Measurements from ENCODE around the gene PTBP1.
A peak's percentile ranks its signal among the peaks of the same experiment; 100 is the strongest.

Gene PTBP1

DNA sequence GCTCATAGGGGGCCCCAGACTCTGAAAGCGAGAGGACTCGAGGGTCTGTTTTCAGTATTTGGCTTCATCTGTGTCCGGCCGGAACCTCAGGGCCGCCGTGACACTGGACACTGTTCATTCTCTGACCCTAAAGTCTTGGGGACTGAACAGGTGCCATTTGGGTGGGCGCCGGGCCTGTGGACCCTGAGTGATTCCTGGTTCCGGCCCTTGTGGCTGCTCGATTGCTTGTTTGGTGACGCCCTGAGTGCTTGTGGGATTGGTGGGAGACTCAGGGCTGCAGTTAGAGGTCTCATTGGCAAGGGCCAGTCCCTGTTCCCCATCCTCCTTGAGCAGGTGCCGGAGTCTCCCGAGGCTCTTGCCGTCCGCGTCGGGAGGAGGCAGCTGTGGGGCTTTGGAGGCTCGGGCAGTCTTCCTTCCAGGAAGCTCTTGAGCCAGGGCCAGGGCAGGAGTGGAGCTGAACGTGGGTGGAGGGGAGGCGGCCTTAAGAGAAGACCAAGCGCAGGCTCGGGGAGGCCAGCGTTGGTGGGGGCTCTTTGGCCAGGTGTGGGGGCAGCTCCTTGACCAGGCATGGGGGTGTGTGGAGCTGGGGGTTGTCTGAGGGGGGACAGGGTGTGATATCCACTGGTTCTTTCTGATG, 4.7 kb downstream of the PTBP1 start:
- no peaks in the 10 kb centered on the region for H3K27me3 ChIP-seq (ENCODE audit: control insufficient read depth in 1 of 2, insufficient read depth in 1 of 2, low read length in 2 of 2)
- no peaks in the 10 kb centered on the region for H3K9me3 ChIP-seq (ENCODE audit: control insufficient read depth, low read length)
- peak overlapping the region; percentile 96 for H3K9ac ChIP-seq (ENCODE audit: low read length)
- no peak overlapping the region for H2BK120ac ChIP-seq (ENCODE audit: low read depth, low read length)
- no peak overlapping the region for H3K14ac ChIP-seq (ENCODE audit: low read length in 2 of 2)
- 84% methylated on average over 23 of the region's 23 CpGs for WGBS
- no peak overlapping the region for H2BK15ac ChIP-seq (ENCODE audit: low read depth, poor library complexity, severe bottlenecking)
- H3K4me3 ChIP-seq (ENCODE audit: insufficient read depth in 1 of 2, low read depth in 1 of 2, low read length in 2 of 2): peak overlapping the region in 1 of 2 experiments; percentile 96
- H3K79me1 ChIP-seq (replicated peaks; ENCODE audit: low read length, poor library complexity, severe bottlenecking): no peaks in the 10 kb centered on the region
- no peak overlapping the region for H2BK5ac ChIP-seq (ENCODE audit: low read depth, low read length, poor library complexity, severe bottlenecking)
- H2AFZ ChIP-seq (ENCODE audit: low read depth, low read length): no peak overlapping the region
- no peak overlapping the region for H3K4ac ChIP-seq (ENCODE audit: low read depth in 1 of 2, low read length in 2 of 2)
- H2BK12ac ChIP-seq (ENCODE audit: low read length in 2 of 2): no peak overlapping the region
- H3K4me1 ChIP-seq (ENCODE audit: control insufficient read depth, insufficient read depth, low read depth, low read length): peaks cover 45% of the 10 kb centered on the region
- H4K91ac ChIP-seq (ENCODE audit: low read length): no peak overlapping the region
- H3K27ac ChIP-seq (ENCODE audit: low read length, poor library complexity, severe bottlenecking): no peak overlapping the region
- no peak overlapping the region for H4K8ac ChIP-seq (ENCODE audit: low read length)
- no peak for DNase-seq
- H3K4me2 ChIP-seq (ENCODE audit: low read length, poor library complexity, severe bottlenecking): peak overlapping the region; percentile 62
- H3K23ac ChIP-seq (ENCODE audit: low read length in 2 of 2): no peak overlapping the region
- H3K36me3 ChIP-seq (ENCODE audit: control insufficient read depth in 1 of 2, insufficient read depth in 2 of 2, low read depth in 1 of 2, low read length in 2 of 2): peaks cover 43 to 81% of the 10 kb centered on the region in 2 experiments
- no peak overlapping the region for H3K18ac ChIP-seq (ENCODE audit: low read depth in 1 of 2, low read length in 2 of 2)
- no peak overlapping the region for H2AK5ac ChIP-seq (ENCODE audit: low read length, severe bottlenecking)

DNA sequence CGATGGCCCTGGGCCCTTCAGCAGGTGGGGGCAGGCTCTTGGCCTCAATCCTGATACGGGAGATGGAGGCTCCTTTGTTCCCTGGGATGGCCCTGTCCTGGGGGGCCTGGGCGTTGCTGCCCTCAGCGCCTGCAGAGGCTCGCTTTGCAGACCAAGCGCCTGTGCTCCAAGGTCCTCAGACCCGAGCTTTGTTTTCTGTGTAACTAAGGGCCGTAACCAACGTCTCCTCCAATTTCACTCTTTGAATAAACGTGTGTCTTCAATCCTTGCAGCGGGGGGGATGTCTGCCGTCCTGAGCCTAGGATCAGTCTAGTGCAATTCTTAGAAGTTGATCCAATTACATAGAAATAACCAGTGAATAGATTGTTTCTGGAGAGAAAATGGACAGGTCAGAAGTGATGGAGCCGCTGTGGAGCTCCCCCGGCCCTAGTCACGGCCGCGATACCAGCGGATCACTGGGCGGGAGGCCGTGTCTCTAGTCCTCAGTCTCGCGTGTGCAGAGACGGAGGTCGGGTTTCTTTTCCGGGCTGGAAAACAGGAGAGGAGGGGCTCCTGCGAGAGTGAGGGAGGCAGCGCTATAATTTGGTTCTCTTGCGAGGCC, 5.3 kb downstream of the PTBP1 start:
- Histone ChIP-seq H3K18ac (ENCODE audit: low read depth in 1 of 2, low read length in 2 of 2) (no peak overlapping the region), H3K36me3 (ENCODE audit: control insufficient read depth in 1 of 2, insufficient read depth in 2 of 2, low read depth in 1 of 2, low read length in 2 of 2) (peaks cover 49 to 86% of the 10 kb centered on the region in 2 experiments), H3K23ac (ENCODE audit: low read length in 2 of 2) (no peak overlapping the region), H3K4me2 (ENCODE audit: low read length, poor library complexity, severe bottlenecking) (peak overlapping the region; percentile 10), H3K14ac (ENCODE audit: low read length in 2 of 2) (no peak overlapping the region), H3K27me3 (ENCODE audit: control insufficient read depth in 1 of 2, insufficient read depth in 1 of 2, low read length in 2 of 2) (no peaks in the 10 kb centered on the region), H3K9ac (ENCODE audit: low read length) (peak overlapping the region; percentile 96), H2BK5ac (ENCODE audit: low read depth, low read length, poor library complexity, severe bottlenecking) (no peak overlapping the region), H2BK15ac (ENCODE audit: low read depth, poor library complexity, severe bottlenecking) (no peak overlapping the region), H4K8ac (ENCODE audit: low read length) (no peak overlapping the region), H3K4me1 (ENCODE audit: control insufficient read depth, insufficient read depth, low read depth, low read length) (peaks cover 45% of the 10 kb centered on the region), H3K9me3 (ENCODE audit: control insufficient read depth, low read length) (no peaks in the 10 kb centered on the region), H3K27ac (ENCODE audit: low read length, poor library complexity, severe bottlenecking) (no peak overlapping the region), H2BK12ac (ENCODE audit: low read length in 2 of 2) (no peak overlapping the region), H2AK5ac (ENCODE audit: low read length, severe bottlenecking) (no peak overlapping the region), H3K4ac (ENCODE audit: low read depth in 1 of 2, low read length in 2 of 2) (no peak overlapping the region), H3K4me3 (ENCODE audit: insufficient read depth in 1 of 2, low read depth in 1 of 2, low read length in 2 of 2) (peak overlapping the region in 1 of 2 experiments; percentile 96), H4K91ac (ENCODE audit: low read length) (no peak overlapping the region), H2BK120ac (ENCODE audit: low read depth, low read length) (no peak overlapping the region), H2AFZ (ENCODE audit: low read depth, low read length) (no peak overlapping the region), H3K79me1 (replicated peaks; ENCODE audit: low read length, poor library complexity, severe bottlenecking) (no peaks in the 10 kb centered on the region)
- no peak for DNase-seq
- 93% methylated on average over 28 of the region's 28 CpGs for WGBS

DNA sequence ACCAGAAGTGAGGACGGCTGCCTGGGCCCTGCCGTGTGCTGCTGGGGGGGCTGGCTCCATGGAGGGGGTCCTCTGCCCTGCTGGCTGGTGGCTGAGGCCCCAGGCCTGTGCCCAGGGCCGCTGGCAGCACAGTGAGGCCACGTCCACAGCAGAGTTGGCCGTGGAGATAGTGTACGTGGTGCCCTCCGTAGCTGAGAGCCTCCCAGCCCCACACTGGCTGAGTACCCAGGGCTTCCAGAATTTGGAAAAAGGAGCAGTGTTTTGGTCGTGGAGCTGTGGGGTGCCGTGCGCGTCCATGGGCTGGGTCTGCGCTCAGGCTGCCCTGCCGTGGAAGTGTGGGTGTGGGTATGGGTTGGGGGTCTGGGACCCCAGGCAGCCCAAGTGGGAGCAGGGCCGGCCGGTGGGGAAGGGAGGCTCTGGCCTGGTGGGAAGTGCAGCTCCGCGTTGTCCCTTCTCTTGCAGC, 5.9 kb downstream of the PTBP1 start:
- H3K23ac ChIP-seq (ENCODE audit: low read length in 2 of 2): peak overlapping the region in 1 of 2 experiments; percentile 1
- H3K27me3 ChIP-seq (ENCODE audit: control insufficient read depth in 1 of 2, insufficient read depth in 1 of 2, low read length in 2 of 2): no peaks in the 10 kb centered on the region
- H2BK12ac ChIP-seq (ENCODE audit: low read length in 2 of 2): no peak overlapping the region
- H3K79me1 ChIP-seq (replicated peaks; ENCODE audit: low read length, poor library complexity, severe bottlenecking): no peaks in the 10 kb centered on the region
- peaks cover 54 to 92% of the 10 kb centered on the region in 2 experiments for H3K36me3 ChIP-seq (ENCODE audit: control insufficient read depth in 1 of 2, insufficient read depth in 2 of 2, low read depth in 1 of 2, low read length in 2 of 2)
- no peak overlapping the region for H3K4ac ChIP-seq (ENCODE audit: low read depth in 1 of 2, low read length in 2 of 2)
- H3K4me1 ChIP-seq (ENCODE audit: control insufficient read depth, insufficient read depth, low read depth, low read length): peaks cover 45% of the 10 kb centered on the region
- H3K14ac ChIP-seq (ENCODE audit: low read length in 2 of 2): no peak overlapping the region
- H3K27ac ChIP-seq (ENCODE audit: low read length, poor library complexity, severe bottlenecking): no peak overlapping the region
- H4K91ac ChIP-seq (ENCODE audit: low read length): no peak overlapping the region
- DNase-seq: no peak
- no peak overlapping the region for H4K8ac ChIP-seq (ENCODE audit: low read length)
- no peak overlapping the region for H2BK15ac ChIP-seq (ENCODE audit: low read depth, poor library complexity, severe bottlenecking)
- H3K18ac ChIP-seq (ENCODE audit: low read depth in 1 of 2, low read length in 2 of 2): no peak overlapping the region
- no peak overlapping the region for H2BK5ac ChIP-seq (ENCODE audit: low read depth, low read length, poor library complexity, severe bottlenecking)
- no peak overlapping the region for H2BK120ac ChIP-seq (ENCODE audit: low read depth, low read length)
- H3K9ac ChIP-seq (ENCODE audit: low read length): peak overlapping the region; percentile 96
- no peak overlapping the region for H2AK5ac ChIP-seq (ENCODE audit: low read length, severe bottlenecking)
- H3K9me3 ChIP-seq (ENCODE audit: control insufficient read depth, low read length): no peaks in the 10 kb centered on the region
- H3K4me2 ChIP-seq (ENCODE audit: low read length, poor library complexity, severe bottlenecking): peak overlapping the region; percentile 19
- whole genome bisulfite sequencing: 96% methylated on average over 17 of the region's 17 CpGs
- H3K4me3 ChIP-seq (ENCODE audit: insufficient read depth in 1 of 2, low read depth in 1 of 2, low read length in 2 of 2): no peak overlapping the region
- H2AFZ ChIP-seq (ENCODE audit: low read depth, low read length): no peak overlapping the region

DNA sequence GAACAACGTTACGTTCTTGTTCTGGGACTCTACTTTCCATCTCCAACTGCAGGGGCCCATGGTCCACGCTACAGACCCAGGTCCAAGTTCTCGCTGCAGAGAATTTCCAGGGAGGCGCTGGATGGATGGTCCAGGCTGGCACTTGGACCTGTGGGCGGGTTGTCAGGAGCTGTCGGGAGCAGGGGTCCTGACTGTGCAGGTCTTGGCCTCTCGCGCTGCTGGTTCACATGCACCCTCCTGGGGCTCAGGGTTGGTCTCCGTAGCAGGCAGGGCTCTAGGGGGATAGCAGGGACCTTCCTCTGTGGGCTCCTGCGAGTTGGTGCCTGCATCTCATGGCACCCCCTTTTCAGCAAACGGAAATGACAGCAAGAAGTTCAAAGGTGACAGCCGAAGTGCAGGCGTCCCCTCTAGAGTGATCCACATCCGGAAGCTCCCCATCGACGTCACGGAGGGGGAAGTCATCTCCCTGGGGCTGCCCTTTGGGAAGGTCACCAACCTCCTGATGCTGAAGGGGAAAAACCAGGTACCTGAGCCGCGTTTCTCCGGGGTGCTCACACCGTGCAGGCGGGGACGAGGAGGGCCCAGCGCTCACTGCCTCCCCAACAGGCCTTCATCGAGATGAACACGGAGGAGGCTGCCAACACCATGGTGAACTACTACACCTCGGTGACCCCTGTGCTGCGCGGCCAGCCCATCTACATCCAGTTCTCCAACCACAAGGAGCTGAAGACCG, 6.6 kb downstream of the PTBP1 start:
- 95% methylated on average over 31 of the region's 31 CpGs for WGBS
- H4K91ac ChIP-seq (ENCODE audit: low read length): no peak overlapping the region
- H3K4me1 ChIP-seq (ENCODE audit: control insufficient read depth, insufficient read depth, low read depth, low read length): peaks cover 45% of the 10 kb centered on the region
- no peak overlapping the region for H2BK12ac ChIP-seq (ENCODE audit: low read length in 2 of 2)
- H3K14ac ChIP-seq (ENCODE audit: low read length in 2 of 2): no peak overlapping the region
- H3K18ac ChIP-seq (ENCODE audit: low read depth in 1 of 2, low read length in 2 of 2): no peak overlapping the region
- no peak overlapping the region for H2BK15ac ChIP-seq (ENCODE audit: low read depth, poor library complexity, severe bottlenecking)
- no peak overlapping the region for H3K4me3 ChIP-seq (ENCODE audit: insufficient read depth in 1 of 2, low read depth in 1 of 2, low read length in 2 of 2)
- no peaks in the 10 kb centered on the region for H3K9me3 ChIP-seq (ENCODE audit: control insufficient read depth, low read length)
- no peak overlapping the region for H2AFZ ChIP-seq (ENCODE audit: low read depth, low read length)
- no peak overlapping the region for H2BK120ac ChIP-seq (ENCODE audit: low read depth, low read length)
- H3K27me3 ChIP-seq (ENCODE audit: control insufficient read depth in 1 of 2, insufficient read depth in 1 of 2, low read length in 2 of 2): no peaks in the 10 kb centered on the region
- H3K79me1 ChIP-seq (replicated peaks; ENCODE audit: low read length, poor library complexity, severe bottlenecking): no peaks in the 10 kb centered on the region
- no peak overlapping the region for H3K9ac ChIP-seq (ENCODE audit: low read length)
- H2AK5ac ChIP-seq (ENCODE audit: low read length, severe bottlenecking): no peak overlapping the region
- H3K23ac ChIP-seq (ENCODE audit: low read length in 2 of 2): no peak overlapping the region
- peaks cover 59 to 96% of the 10 kb centered on the region in 2 experiments for H3K36me3 ChIP-seq (ENCODE audit: control insufficient read depth in 1 of 2, insufficient read depth in 2 of 2, low read depth in 1 of 2, low read length in 2 of 2)
- H3K27ac ChIP-seq (ENCODE audit: low read length, poor library complexity, severe bottlenecking): no peak overlapping the region
- H4K8ac ChIP-seq (ENCODE audit: low read length): no peak overlapping the region
- H3K4me2 ChIP-seq (ENCODE audit: low read length, poor library complexity, severe bottlenecking): no peak overlapping the region
- no peak for DNase-seq
- no peak overlapping the region for H3K4ac ChIP-seq (ENCODE audit: low read depth in 1 of 2, low read length in 2 of 2)
- H2BK5ac ChIP-seq (ENCODE audit: low read depth, low read length, poor library complexity, severe bottlenecking): no peak overlapping the region

Measured in mesenchymal stem cell (in vitro differentiated cells and primary cell).